HG03139 (cell line): Measurements from ENCODE around the gene TSPY10.
"Not testable (repeated sequence)": the region's sequence is repeated elsewhere in the genome, so short reads cannot be mapped to it uniquely, and the experiment has no call there.

Experiments used
- ATAC-seq: cut with Tn5 transposase; IDR thresholded peaks from one replicate; pipeline ENCODE4 v1.9.1; 2021; ENCODE audit not compliant: unreplicated experiment

Gene TSPY10

GRCh38 chrY:9527580-9527979 is at the start of gene TSPY10:
TSPY10 (plus strand) TSS chrY:9527880; CDS start chrY:9527926, 46 bp downstream.
- not testable (repeated sequence) for ATAC-seq

- ATAC-seq = not testable (repeated sequence)
These were observed 40.7 kb upstream of the TSPY10 start, which contains the start of gene TSPY9 for GRCh38 chrY:9486967-9487366. TSPY9 (plus strand) TSS chrY:9487267; CDS start chrY:9487313, 46 bp downstream.

GRCh38 chrY:9504396-9504795 is 23.3 kb upstream of the TSPY10 start:
- ATAC-seq = not testable (repeated sequence)

- ATAC-seq = not testable (repeated sequence)
These were observed 11.4 kb upstream of the TSPY10 start for GRCh38 chrY:9516287-9516686.
